Testis (tissue), 3 donors: ENCODE results near the gene ATRIP. TPM values are rescaled to one million over a fixed set of nuclear protein-coding genes. Genes with fewer than 3 reads are reported as not detected.
A peak's percentile ranks its signal among the peaks of the same experiment; 100 is the strongest.

Source experiments
- DNase-seq: peaks from one replicate; pipeline ENCODE4 v3.0.0-alpha.2; 2019
- H3K27ac ChIP-seq, 2 donors: fragments of 200-600 bp; sonication (generic); one replicate each; pipeline ENCODE4 v1.5.1; 2019
- H3K27me3 ChIP-seq: fragments of 200-600 bp; sonication (generic); one replicate; pipeline ENCODE4 v1.5.1; 2019
- H3K36me3 ChIP-seq: fragments of 200-600 bp; sonication (generic); one replicate; pipeline ENCODE4 v1.5.1; 2017; ENCODE audit warnings: low read depth; ENCODE audit errors: missing control alignments
- H3K4me1 ChIP-seq: fragments of 200-600 bp; sonication (generic); one replicate; pipeline ENCODE4 v1.5.1; 2019
- H3K4me3 ChIP-seq, 2 donors: fragments of 200-600 bp; sonication (generic); one replicate each; pipeline ENCODE4 v1.5.1; 2017 to 2019
- H3K9me3 ChIP-seq: fragments of 200-600 bp; sonication (generic); one replicate; pipeline ENCODE4 v1.5.1; 2017
- POLR2A ChIP-seq: fragments of 450-650 bp; IDR thresholded peaks from one replicate; pipeline ENCODE4 v1.6.1; 2017; ENCODE audit warnings: antibody characterized with exemption, mild to moderate bottlenecking, moderate library complexity
- WGBS, 2 donors: methylation state at CpG; one replicate each; pipeline ENCODE4 v1.1.5; 2018; 5-methylcytosine and 5-hydroxymethylcytosine counted together
- intact Hi-C: fragments of 100-400 bp; cut with DNase I; formaldehyde crosslinking; loops from one replicate; pipeline ENCODE4 v1.15.1; 2023; ENCODE audit warnings: low total_unique reads
- polyA plus RNA-seq: library from polyadenylated mRNA; stranded (reverse); fragments of 350-450 nt; fragmentation: Illumina TruSeq; extraction: RNeasy Lipid Tissue Mini Kit (QIAGEN cat#74804); gene quantifications from one replicate; pipeline ENCODE4 v1.2.3, GENCODE V29; 2014; ENCODE audit warnings: low read depth, low replicate concordance; ENCODE audit not compliant: insufficient read depth
- total RNA-seq, 2 donors: library from RNA; depleted of rRNA; stranded (reverse); fragments of >200 nt; gene quantifications; one replicate each; pipeline ENCODE4 v1.2.3, GENCODE V29; 2016
- TF ChIP-seq, protein P1 (sequence below), 3 experiments: fragments of 450-650 bp in 2 of 3; fragments of 200-600 bp in 1 of 3; sonication (generic) in 1 of 3; IDR thresholded peaks; one replicate each; pipeline ENCODE4 v1.5.1; 2016 to 2019; ENCODE audit warnings: antibody characterized with exemption in 3 of 3, mild to moderate bottlenecking in 2 of 3, moderate library complexity in 1 of 3

ATRIP gene
- total and polyA plus RNA-seq, 3 donors from 2014 or later: 25.0 to 56.5 (median 26.3) TPM

DNA sequence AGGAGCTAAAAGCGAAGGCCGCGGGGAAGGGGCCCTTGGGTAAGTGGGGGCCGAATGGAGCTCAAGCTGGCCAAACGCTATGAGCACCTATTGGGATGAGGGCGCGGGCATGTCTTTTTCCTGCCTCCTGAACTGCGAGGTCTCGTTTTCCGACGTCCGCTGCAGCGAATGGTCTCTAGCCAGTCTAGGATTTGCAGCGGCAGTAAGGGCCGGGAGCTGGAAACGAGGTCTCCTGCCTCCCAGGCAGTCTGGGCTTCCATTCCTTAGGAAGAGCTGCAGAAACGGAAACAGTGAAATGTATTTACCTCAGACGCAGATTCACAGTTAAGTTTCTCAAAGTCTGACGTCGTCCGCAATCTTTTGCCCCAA, 6.0 kb upstream of the ATRIP start:
- intact Hi-C loops: no loop called here
- Histone ChIP-seq H3K9me3 (no peaks in the 10 kb centered on the region), H3K4me1 (peaks cover 24% of the 10 kb centered on the region), H3K4me3 (peak overlapping the region; percentile 92 to 94), H3K27me3 (no peaks in the 10 kb centered on the region), H3K27ac (peak overlapping the region; percentile 80 to 90), H3K36me3 (no peaks in the 10 kb centered on the region)
- 0% methylated on average over 19 to 21 of the region's 21 CpGs for WGBS, 2 donors
- DNase-seq: peak; percentile 32
- TF ChIP-seq, protein P1, sequence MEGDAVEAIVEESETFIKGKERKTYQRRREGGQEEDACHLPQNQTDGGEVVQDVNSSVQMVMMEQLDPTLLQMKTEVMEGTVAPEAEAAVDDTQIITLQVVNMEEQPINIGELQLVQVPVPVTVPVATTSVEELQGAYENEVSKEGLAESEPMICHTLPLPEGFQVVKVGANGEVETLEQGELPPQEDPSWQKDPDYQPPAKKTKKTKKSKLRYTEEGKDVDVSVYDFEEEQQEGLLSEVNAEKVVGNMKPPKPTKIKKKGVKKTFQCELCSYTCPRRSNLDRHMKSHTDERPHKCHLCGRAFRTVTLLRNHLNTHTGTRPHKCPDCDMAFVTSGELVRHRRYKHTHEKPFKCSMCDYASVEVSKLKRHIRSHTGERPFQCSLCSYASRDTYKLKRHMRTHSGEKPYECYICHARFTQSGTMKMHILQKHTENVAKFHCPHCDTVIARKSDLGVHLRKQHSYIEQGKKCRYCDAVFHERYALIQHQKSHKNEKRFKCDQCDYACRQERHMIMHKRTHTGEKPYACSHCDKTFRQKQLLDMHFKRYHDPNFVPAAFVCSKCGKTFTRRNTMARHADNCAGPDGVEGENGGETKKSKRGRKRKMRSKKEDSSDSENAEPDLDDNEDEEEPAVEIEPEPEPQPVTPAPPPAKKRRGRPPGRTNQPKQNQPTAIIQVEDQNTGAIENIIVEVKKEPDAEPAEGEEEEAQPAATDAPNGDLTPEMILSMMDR (IDR thresholded peaks at IDR 0.05): no peak
- no peak for TF ChIP-seq POLR2A

DNA sequence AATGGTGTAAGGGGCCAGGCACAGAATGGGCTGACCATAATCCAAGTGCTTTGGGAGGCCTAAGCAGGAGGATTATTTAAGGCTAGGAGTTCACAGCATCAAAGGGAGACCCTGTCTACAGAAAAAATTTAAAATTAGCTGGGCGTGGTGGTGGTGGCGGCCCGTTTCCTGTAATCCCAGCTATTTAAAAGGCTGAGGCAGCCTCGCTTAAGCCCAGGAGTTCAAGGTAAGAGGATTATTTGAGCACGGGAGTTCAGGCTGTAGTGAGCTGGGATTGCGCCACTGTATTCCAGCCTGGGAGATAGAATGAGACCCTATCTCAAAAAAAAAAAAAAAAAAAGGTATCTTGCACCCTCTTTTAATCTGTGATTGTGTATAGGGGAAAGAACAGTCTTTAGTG, 4.6 kb upstream of the ATRIP start:
- intact Hi-C loops: no loop called here
- Histone ChIP-seq H3K4me3 (no peak overlapping the region), H3K27ac (no peak overlapping the region)

DNA sequence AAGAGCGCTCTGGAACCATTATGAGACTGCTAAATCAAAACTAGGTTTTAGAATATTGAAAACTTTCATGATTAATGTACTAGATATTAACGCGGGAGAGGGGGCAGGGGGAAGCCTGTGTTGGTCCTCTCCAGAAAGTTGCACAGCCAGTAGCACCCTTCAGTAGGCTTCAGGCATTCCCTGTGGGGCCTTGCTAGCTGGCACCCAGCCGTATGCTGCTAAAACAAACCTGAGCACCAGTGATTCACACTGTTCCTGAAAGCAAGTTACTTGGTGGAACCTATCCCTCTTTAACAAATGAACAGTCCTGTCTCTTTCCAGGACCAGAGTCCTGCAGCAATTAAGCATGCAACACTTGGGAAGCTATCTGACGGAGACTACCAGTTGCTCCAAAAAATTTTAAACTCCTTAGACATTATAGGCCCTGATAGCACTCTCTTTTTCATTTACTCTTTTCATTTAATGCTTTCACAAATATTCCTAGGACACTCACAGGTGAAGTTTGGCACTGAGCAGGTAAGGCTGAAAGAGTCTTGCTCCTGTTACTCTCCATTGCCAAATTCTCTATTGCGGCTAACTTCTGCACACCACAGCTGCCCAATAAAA, 1.2 kb upstream of the ATRIP start:
- TF ChIP-seq POLR2A: no peak
- Histone ChIP-seq H3K36me3 (no peaks in the 10 kb centered on the region), H3K4me3 (no peak overlapping the region), H3K27ac (no peak overlapping the region), H3K27me3 (no peaks in the 10 kb centered on the region), H3K9me3 (no peaks in the 10 kb centered on the region), H3K4me1 (peaks cover 23% of the 10 kb centered on the region)
- DNase-seq: no peak
- WGBS, 2 donors: 63 to 67% methylated on average over 6 of the region's 6 CpGs
- intact Hi-C loops: no loop called here

More for the DNA sequence above, 4.6 kb upstream of the ATRIP start:
- TF ChIP-seq POLR2A: no peak
- TF ChIP-seq, protein P1 (IDR thresholded peaks at IDR 0.05): no peak
- H3K9me3 ChIP-seq: no peaks in the 10 kb centered on the region
- peaks cover 23% of the 10 kb centered on the region for H3K4me1 ChIP-seq
- H3K27me3 ChIP-seq: no peaks in the 10 kb centered on the region
- DNase-seq: no peak
- WGBS, 2 donors: 68 to 78% methylated on average over 6 of the region's 6 CpGs
- H3K36me3 ChIP-seq: no peaks in the 10 kb centered on the region

DNA sequence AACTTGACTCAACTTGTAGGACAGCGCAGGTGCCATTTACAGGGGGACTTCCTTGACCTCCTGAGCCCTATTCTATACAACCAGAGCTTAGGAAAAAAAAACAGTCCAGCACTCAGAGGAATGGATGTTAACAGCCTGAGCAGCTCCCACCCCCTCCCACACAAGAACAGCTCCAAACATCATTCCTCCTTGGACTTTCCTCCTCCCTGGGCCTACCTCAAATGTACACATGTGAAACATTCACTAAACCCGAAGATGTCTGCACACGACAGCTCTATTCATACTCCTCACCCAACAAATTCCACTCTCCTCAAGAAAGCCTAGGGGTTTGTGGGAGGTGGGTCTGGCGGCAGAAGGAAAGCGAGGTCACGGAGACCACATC, 503 bp upstream of the ATRIP start:
- intact Hi-C loops: no loop called here
- TF ChIP-seq, protein P1 (IDR thresholded peaks at IDR 0.05): no peak
- TF ChIP-seq POLR2A: no peak
- Histone ChIP-seq H3K36me3 (no peaks in the 10 kb centered on the region), H3K9me3 (no peaks in the 10 kb centered on the region), H3K4me1 (peaks cover 20% of the 10 kb centered on the region), H3K27ac (peak overlapping the region; percentile 75 to 82), H3K27me3 (no peaks in the 10 kb centered on the region), H3K4me3 (peak overlapping the region; percentile 70 to 77)
- no peak for DNase-seq
- 10 to 13% methylated on average over 6 of the region's 6 CpGs for WGBS, 2 donors

- TF ChIP-seq, protein P1 (IDR thresholded peaks at IDR 0.05): no peak
- no peak for TF ChIP-seq POLR2A
- H3K9me3 ChIP-seq: no peaks in the 10 kb centered on the region
- H3K36me3 ChIP-seq: no peaks in the 10 kb centered on the region
- no peak overlapping the region for H3K4me3 ChIP-seq
- no peak overlapping the region for H3K27ac ChIP-seq
- intact Hi-C loops: no loop called here
- no peaks in the 10 kb centered on the region for H3K27me3 ChIP-seq
- DNase-seq: no peak
- WGBS, 2 donors: 67 to 69% methylated on average over 1 of the region's 1 CpG
- peaks cover 7% of the 10 kb centered on the region for H3K4me1 ChIP-seq
Observed at GRCh38 chr3:48451270-48451669, 4.7 kb downstream of the ATRIP start.
